ENCODE data around the gene JAK1. TPM values are rescaled to one million over a fixed set of nuclear protein-coding genes. Genes with fewer than 3 reads are reported as not detected.

Gene JAK1
- total RNA-seq, 6 experiments from 2014 or later, result 48.0 to 71.6 (median 66.5) TPM

GRCh38 chr1:64867266-64867665 lies 99.1 kb downstream of the JAK1 start:
- H3K27me3 ChIP-seq, result no peaks in the 10 kb centered on the region
- intact Hi-C loops (cut with DNase I), result no loop called here
- TF ChIP-seq POLR2A (IDR thresholded peaks at IDR 0.05), result no peak
- TF ChIP-seq, protein P1, sequence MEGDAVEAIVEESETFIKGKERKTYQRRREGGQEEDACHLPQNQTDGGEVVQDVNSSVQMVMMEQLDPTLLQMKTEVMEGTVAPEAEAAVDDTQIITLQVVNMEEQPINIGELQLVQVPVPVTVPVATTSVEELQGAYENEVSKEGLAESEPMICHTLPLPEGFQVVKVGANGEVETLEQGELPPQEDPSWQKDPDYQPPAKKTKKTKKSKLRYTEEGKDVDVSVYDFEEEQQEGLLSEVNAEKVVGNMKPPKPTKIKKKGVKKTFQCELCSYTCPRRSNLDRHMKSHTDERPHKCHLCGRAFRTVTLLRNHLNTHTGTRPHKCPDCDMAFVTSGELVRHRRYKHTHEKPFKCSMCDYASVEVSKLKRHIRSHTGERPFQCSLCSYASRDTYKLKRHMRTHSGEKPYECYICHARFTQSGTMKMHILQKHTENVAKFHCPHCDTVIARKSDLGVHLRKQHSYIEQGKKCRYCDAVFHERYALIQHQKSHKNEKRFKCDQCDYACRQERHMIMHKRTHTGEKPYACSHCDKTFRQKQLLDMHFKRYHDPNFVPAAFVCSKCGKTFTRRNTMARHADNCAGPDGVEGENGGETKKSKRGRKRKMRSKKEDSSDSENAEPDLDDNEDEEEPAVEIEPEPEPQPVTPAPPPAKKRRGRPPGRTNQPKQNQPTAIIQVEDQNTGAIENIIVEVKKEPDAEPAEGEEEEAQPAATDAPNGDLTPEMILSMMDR (IDR thresholded peaks at IDR 0.05), result no peak
- peaks cover 0 to 48% (median 3%) of the 10 kb centered on the region in 4 donors for H3K36me3 ChIP-seq
- no peaks in the 10 kb centered on the region for H3K4me1 ChIP-seq
- DNase-seq, result no peak
- H3K4me3 ChIP-seq, result no peak overlapping the region
- no peak overlapping the region for H3K27ac ChIP-seq
- ATAC-seq, result no peak
- H3K9me3 ChIP-seq, result no peaks in the 10 kb centered on the region
- WGBS (ENCODE audit: insufficient coverage, low coverage, low lambda C conversion rate, missing lambda C conversion rate), result 73% methylated on average over 1 of the region's 1 CpG

DNA sequence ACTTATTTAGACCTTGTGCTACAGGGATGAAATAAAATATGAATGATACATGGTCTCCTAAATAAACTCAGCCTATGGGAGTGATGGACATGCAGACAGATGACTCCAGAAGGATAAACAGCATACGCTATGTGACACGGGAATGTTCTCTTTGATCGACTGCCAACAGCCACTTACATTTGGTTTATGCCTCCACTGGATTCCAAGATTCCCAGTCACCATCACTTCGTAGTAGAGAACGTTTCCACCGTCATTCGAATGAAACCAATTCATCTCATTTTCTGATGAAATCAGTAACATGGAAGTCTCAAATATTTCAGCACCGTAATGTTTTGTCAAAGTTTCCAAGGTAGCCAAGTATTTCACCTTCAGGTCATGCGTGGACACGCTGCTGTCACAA lies 99.7 kb downstream of the JAK1 start:
- intact Hi-C loops (cut with DNase I), result no loop called here
- 90% methylated on average over 10 of the region's 10 CpGs for WGBS (ENCODE audit: insufficient coverage, low coverage, low lambda C conversion rate, missing lambda C conversion rate)
- no peaks in the 10 kb centered on the region for H3K4me1 ChIP-seq
- ATAC-seq (no peak), DNase-seq (no peak)
- H3K9me3 ChIP-seq, result no peaks in the 10 kb centered on the region
- no peaks in the 10 kb centered on the region for H3K27me3 ChIP-seq
- H3K27ac ChIP-seq, result no peak overlapping the region
- TF ChIP-seq, protein P1 (IDR thresholded peaks at IDR 0.05), result no peak
- no peak for TF ChIP-seq POLR2A (IDR thresholded peaks at IDR 0.05)
- peaks cover 0 to 44% (median 3%) of the 10 kb centered on the region in 4 donors for H3K36me3 ChIP-seq
- H3K4me3 ChIP-seq, result no peak overlapping the region

GRCh38 chr1:64865105-64865757 lies 101.1 kb downstream of the JAK1 start:
- no peaks in the 10 kb centered on the region for H3K9me3 ChIP-seq
- no peak for ATAC-seq
- 73% methylated on average over 6 of the region's 6 CpGs for WGBS (ENCODE audit: insufficient coverage, low coverage, low lambda C conversion rate, missing lambda C conversion rate)
- H3K4me3 ChIP-seq, result no peak overlapping the region
- H3K4me1 ChIP-seq, result no peaks in the 10 kb centered on the region
- intact Hi-C loops (cut with DNase I), result no loop called here
- peak overlapping the region in 2 of 3 donors; percentile 14 to 58 for H3K27ac ChIP-seq
- H3K27me3 ChIP-seq, result no peaks in the 10 kb centered on the region
- no peak for DNase-seq
- TF ChIP-seq POLR2A (IDR thresholded peaks at IDR 0.05), result no peak
- TF ChIP-seq, protein P1 (IDR thresholded peaks at IDR 0.05), result no peak
- H3K36me3 ChIP-seq, result peaks cover 0 to 31% (median 5%) of the 10 kb centered on the region in 4 donors

DNA sequence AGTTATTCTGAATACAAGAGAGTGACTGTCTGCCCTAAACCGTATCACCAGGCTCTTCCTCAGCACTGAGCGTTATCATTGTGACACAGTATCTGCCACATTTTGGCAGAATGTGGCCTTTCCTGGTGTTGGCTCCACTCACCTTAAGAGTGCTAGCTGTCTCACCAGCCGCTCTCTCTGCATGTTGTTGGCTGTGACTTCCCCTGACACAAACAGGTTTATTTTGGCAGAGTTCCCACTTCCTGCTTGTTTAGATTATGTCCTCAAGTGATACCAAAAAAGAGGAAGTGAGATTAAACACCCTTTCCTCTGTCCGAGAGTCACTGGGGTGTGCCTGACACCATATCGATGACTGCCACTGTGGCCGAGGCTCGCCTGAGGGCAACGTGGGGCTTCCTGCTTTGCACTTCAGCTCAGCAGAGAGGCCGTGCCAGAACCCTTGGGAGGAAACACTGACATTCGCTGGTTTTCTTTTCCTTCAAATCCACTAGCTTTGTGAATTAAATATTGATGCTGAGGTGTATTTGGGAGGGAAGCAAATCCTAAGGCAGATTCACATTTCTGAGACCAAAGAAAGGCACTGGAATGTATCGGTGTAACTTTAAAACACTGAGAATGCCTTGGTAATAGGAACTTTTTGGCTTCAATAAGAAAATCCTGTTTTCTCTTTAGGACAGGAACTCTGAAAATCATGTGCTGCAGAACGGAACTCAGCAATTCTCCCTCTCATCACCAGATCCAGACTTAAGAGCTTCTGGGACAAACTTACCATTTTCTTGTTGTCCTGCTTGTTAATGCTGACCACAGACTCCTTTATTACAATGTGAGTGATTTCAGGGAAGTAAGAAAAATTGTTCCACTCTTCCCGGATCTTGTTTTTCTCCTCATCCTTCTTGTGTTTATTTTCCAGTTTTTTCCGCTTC lies 102.1 kb downstream of the JAK1 start:
- Histone ChIP-seq H3K27me3 (no peaks in the 10 kb centered on the region), H3K9me3 (no peaks in the 10 kb centered on the region), H3K4me3 (no peak overlapping the region), H3K4me1 (no peaks in the 10 kb centered on the region), H3K27ac (peak overlapping the region; percentile 1 to 58 (median 14)), H3K36me3 (peaks cover 0 to 40% (median 9%) of the 10 kb centered on the region in 4 donors)
- TF ChIP-seq POLR2A (IDR thresholded peaks at IDR 0.05), result no peak
- TF ChIP-seq, protein P1 (IDR thresholded peaks at IDR 0.05), result no peak
- DNase-seq (peak; percentile 74 to 88 (median 81)), ATAC-seq (peak; percentile 86 to 90 (median 88))
- 37% methylated on average over 13 of the region's 14 CpGs for WGBS (ENCODE audit: insufficient coverage, low coverage, low lambda C conversion rate, missing lambda C conversion rate)
- intact Hi-C loops (cut with DNase I), result no loop called here
